ENCODE measurements around the gene KIRREL1. TPM values are rescaled to one million over a fixed set of nuclear protein-coding genes. Genes with fewer than 3 reads are reported as not detected.

Gene KIRREL1
- total RNA-seq, 1 experiment from 2014 or later = 30.5 TPM

GRCh38 chr1:158039380-158039779 is 45.9 kb downstream of the KIRREL1 start:
- no peak overlapping the region for H3K9ac ChIP-seq (ENCODE audit: extremely low read depth, insufficient read length, low read length)
- Mint-ChIP-seq H3K4me3 (no peak overlapping the region), H3K27ac (no peak overlapping the region), H3K36me3 (ENCODE audit: insufficient read depth in 1 of 3, low read depth in 3 of 3) (peaks cover 0 to 5% (median 4%) of the 10 kb centered on the region in 3 experiments; a peak in 4 of 7 replicates), H3K9me3 (no peaks in the 10 kb centered on the region), H3K4me1 (peaks cover 38 to 57% of the 10 kb centered on the region in 2 experiments), H3K27me3 (ENCODE audit: low read depth) (no peaks in the 10 kb centered on the region)
- WGBS (ENCODE audit: extremely low coverage, insufficient read length, low lambda C conversion rate) = no CpG with 5 or more reads among the region's 5 CpGs
- no peak overlapping the region for H4K5ac ChIP-seq (ENCODE audit: insufficient read length, low read depth, low read length)
- no peak overlapping the region for H3K14ac ChIP-seq (ENCODE audit: insufficient read depth, low read length)
- no peak overlapping the region for H2AK5ac ChIP-seq (ENCODE audit: insufficient read length, low read length)
- no peak overlapping the region for H3K4me2 ChIP-seq (ENCODE audit: insufficient read depth, insufficient read length, low read length)
- no peak overlapping the region for H2AFZ ChIP-seq (ENCODE audit: low read length)
- H3T11ph ChIP-seq (ENCODE audit: low read length) = no peak overlapping the region
- no peaks in the 10 kb centered on the region for H3K23me2 ChIP-seq (ENCODE audit: insufficient read length, low read depth, low read length, poor library complexity, severe bottlenecking)
- no peak for TF ChIP-seq CTCF (conservative IDR thresholded peaks at IDR 0.05)
- no peaks in the 10 kb centered on the region for H4K20me1 ChIP-seq (ENCODE audit: control insufficient read depth, insufficient read depth, insufficient read length)
- no peak overlapping the region for H3K4ac ChIP-seq (ENCODE audit: low read depth, low read length)
- no peak overlapping the region for H2BK12ac ChIP-seq (ENCODE audit: insufficient read length, low read depth, low read length)
- H2BK5ac ChIP-seq (ENCODE audit: insufficient read length, low read length) = no peak overlapping the region
- peaks cover 4% of the 10 kb centered on the region for H3K79me1 ChIP-seq (ENCODE audit: insufficient read depth, low read depth, low read length, poor library complexity, severe bottlenecking)
- H2BK120ac ChIP-seq (ENCODE audit: low read depth, low read length, poor library complexity, severe bottlenecking) = no peak overlapping the region
- no peak overlapping the region for H2BK20ac ChIP-seq (ENCODE audit: low read depth, low read length, poor library complexity, severe bottlenecking)
- no peaks in the 10 kb centered on the region for H3K9me3 ChIP-seq (ENCODE audit: control insufficient read depth, low read depth, low read length)
- no peak overlapping the region for H3K18ac ChIP-seq (ENCODE audit: insufficient read length, low read depth, low read length)
- no peaks in the 10 kb centered on the region for H3K27me3 ChIP-seq (ENCODE audit: insufficient read depth, low read length)
- no peaks in the 10 kb centered on the region; the same call in 1 of the 2 replicates for H3K79me2 ChIP-seq (ENCODE audit: insufficient read depth, low read length)
- H4K91ac ChIP-seq (ENCODE audit: insufficient read length, low read depth, low read length) = no peak overlapping the region
- H3K4me1 ChIP-seq (ENCODE audit: insufficient read depth, low read length) = peaks cover 13% of the 10 kb centered on the region; the same call in 1 of the 2 replicates
- no peak overlapping the region for H3K23ac ChIP-seq (ENCODE audit: insufficient read length, low read depth, low read length)
- no peak overlapping the region for H3K27ac ChIP-seq (ENCODE audit: insufficient read length, low read depth, low read length)
- no peak overlapping the region for H3K56ac ChIP-seq (ENCODE audit: insufficient read length, low read depth, low read length)
- H4K8ac ChIP-seq (replicated peaks; ENCODE audit: insufficient read length, low read depth, low read length) = no peak overlapping the region
- H2BK15ac ChIP-seq (ENCODE audit: low read depth, low read length) = no peak overlapping the region
- DNase-seq = no peak

Data from H9 (cell line).